ENCODE measurements around the gene MRPL27.

The MRPL27 gene

DNA sequence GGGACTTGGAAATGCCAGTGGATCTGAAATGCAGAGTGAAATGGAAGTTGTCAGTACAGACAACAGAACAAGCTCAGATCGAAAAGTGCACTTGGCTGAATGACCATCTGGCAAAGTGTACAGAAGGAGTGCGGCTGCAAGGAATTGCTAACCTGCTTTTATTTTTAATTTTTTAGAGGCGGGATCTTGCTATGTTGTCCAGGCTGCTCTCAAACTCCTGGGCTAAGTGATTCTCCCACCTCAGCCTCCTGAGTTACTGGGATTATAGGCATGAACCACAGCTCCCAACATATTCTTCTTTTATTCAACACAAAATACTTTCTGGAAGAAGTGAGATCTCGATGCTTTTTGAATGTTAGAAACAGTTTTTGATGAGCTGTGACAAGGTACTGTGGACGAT, 20.7 kb upstream of the MRPL27 start:
- Histone ChIP-seq H3K4me2 (no peak overlapping the region), H3K4me3 (no peak overlapping the region), H3K27me3 (no peaks in the 10 kb centered on the region), H3K27ac (no peak overlapping the region), H3K9me3 (replicated peaks in 1 of 11) (peaks cover 0 to 3% (median under 1%) of the 10 kb centered on the region in 11 experiments; a peak in 8 of 22 replicates), H3K36me3 (peaks cover 65 to 74% (median 72%) of the 10 kb centered on the region in 11 experiments), H4K20me1 (peaks cover 47 to 85% (median 80%) of the 10 kb centered on the region in 11 experiments; a peak in 21 of 22 replicates), H3K4me1 (peaks cover 19 to 34% (median 22%) of the 10 kb centered on the region in 10 experiments), H3K9ac (no peak overlapping the region)
- TF ChIP-seq Cebpa-rat (IDR thresholded peaks at IDR 0.05): no peak

DNA sequence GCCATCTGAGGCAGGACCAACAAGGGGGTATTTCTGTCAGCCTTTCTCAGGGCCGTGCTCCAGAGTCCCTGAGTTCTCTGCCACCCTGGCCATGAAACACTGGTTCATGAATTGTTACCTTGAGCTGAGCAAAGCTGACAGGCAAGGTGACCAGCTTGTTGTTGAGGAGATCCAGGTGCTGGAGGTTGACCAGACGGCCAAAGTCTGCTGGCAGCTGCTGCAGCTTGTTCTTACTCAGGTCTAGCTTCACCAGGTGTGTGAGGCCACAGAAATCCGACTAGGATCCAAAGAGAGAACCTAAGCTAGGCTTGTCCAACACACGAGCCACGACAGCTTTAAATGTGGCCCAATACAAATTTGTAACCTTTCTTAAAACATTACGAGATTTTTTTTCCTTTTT, 19.6 kb upstream of the MRPL27 start:
- H3K27ac ChIP-seq: no peak overlapping the region
- TF ChIP-seq Cebpa-rat (IDR thresholded peaks at IDR 0.05): no peak
- H3K4me1 ChIP-seq: peaks cover 19 to 32% (median 21%) of the 10 kb centered on the region in 10 experiments
- H3K27me3 ChIP-seq: no peaks in the 10 kb centered on the region
- 0 out of 22 replicates have a peak overlapping the region, but pooled peaks of 1 of the 11 experiments have one; percentile 2 for H3K9ac ChIP-seq
- H3K36me3 ChIP-seq: peaks cover 75 to 85% (median 83%) of the 10 kb centered on the region in 11 experiments
- no peak overlapping the region for H3K4me3 ChIP-seq
- H4K20me1 ChIP-seq: peaks cover 47 to 96% (median 90%) of the 10 kb centered on the region in 11 experiments; a peak in 21 of 22 replicates
- H3K4me2 ChIP-seq: no peak overlapping the region
- H3K9me3 ChIP-seq (replicated peaks in 1 of 11): no peaks in the 10 kb centered on the region

DNA sequence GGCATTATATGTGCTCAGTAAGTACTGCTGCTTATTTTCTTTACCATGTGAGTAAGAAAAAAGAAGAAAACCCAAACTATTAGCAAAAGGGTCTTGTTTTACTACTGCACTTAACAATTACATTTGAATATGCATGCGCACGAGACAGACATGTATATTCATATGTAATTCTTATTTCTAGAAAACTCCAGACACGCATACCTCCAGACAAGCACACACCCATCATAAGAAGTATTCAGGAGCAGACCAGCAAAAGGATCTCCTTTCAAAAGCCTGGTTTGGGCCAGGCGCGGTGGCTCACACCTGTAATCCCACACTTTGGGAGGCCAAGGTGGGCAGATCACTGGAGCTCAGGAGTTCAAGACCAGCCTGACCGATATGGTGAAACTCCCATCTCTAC, 16.6 kb upstream of the MRPL27 start:
- Histone ChIP-seq H3K4me1 (peaks cover 0 to 10% (median under 1%) of the 10 kb centered on the region in 10 experiments; a peak in 7 of 20 replicates), H3K9ac (no peak overlapping the region), H3K27me3 (no peaks in the 10 kb centered on the region), H3K9me3 (replicated peaks in 1 of 11) (no peaks in the 10 kb centered on the region), H4K20me1 (peaks cover 29 to 100% (median 92%) of the 10 kb centered on the region in 11 experiments; a peak in 21 of 22 replicates), H3K4me2 (no peak overlapping the region), H3K27ac (no peak overlapping the region), H3K4me3 (no peak overlapping the region), H3K36me3 (peaks cover 100% of the 10 kb centered on the region in 11 experiments)
- TF ChIP-seq Cebpa-rat (IDR thresholded peaks at IDR 0.05): no peak

DNA sequence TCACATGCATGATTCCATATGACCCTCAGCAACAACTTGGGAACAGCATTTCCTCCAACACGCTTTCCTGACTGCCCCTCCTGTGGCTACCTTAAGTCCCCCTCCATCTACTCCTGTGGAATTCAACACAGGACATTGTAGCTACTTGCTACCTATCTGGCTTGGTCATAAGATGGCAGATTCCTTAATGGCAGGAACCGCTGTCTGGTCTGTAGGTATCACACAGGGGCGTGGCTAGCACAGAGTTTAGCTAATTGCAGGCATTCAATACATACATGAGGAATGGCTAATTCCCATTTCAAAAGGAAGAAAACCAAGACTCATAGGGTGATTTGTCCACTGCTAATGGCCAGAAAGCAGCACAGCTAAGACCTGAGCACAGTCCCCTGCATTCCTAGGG, 15.7 kb upstream of the MRPL27 start:
- peaks cover 100% of the 10 kb centered on the region in 11 experiments for H3K36me3 ChIP-seq
- no peak overlapping the region for H3K4me2 ChIP-seq
- no peak overlapping the region for H3K27ac ChIP-seq

DNA sequence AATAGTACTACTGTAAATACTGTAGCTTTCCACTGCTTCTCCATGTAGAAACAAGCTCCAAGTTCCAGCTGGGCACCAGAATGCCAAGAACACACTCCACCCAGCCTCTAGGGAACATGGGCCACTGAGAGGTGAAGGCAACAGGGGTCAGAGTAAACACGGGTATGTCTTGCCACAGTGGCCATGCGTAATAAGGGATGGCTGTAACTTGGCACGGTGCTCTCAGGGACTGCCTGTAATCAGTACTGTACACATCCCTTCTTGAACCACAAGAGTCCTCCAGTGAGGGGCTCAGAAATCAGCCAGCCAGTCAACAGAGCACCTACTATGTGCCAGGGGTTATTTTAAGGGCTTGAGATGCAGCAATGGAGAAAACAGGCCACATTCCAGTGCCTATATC, 13.5 kb upstream of the MRPL27 start:
- no peak overlapping the region for H3K4me3 ChIP-seq

More for the DNA sequence above, 15.7 kb upstream of the MRPL27 start:
- Histone ChIP-seq H3K9ac (no peak overlapping the region), H3K4me3 (no peak overlapping the region), H3K27me3 (no peaks in the 10 kb centered on the region), H3K4me1 (peaks cover 0 to 8% (median 0%) of the 10 kb centered on the region in 10 experiments; a peak in 1 of 20 replicates), H3K9me3 (replicated peaks in 1 of 11) (no peaks in the 10 kb centered on the region), H4K20me1 (peaks cover 21 to 100% (median 84%) of the 10 kb centered on the region in 11 experiments; a peak in 20 of 22 replicates)
- TF ChIP-seq Cebpa-rat (IDR thresholded peaks at IDR 0.05): no peak

DNA sequence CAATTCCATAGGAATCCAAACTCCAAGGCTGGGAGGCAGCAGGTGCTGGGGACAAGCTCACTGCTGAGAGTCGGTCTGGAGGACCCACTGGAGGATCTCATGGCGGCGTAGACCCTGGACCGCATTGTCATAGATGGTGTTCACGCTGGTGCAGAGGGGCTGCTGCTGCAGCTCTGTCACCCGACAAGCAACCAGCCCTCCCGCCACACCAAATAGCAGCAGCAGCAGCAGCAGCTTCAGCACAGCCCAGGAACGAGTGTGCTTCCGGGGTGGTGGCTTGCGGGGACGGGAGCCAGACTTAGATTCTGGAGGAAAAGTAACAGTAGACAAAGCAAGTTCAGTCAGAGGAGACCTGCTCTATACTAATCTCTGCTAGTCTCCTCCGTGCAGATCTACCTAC, 9.9 kb upstream of the MRPL27 start:
- no peak for TF ChIP-seq Cebpa-rat (IDR thresholded peaks at IDR 0.05)

More for the DNA sequence above, 13.5 kb upstream of the MRPL27 start:
- no peaks in the 10 kb centered on the region for H3K9me3 ChIP-seq (replicated peaks in 1 of 11)
- peaks cover 9 to 98% (median 68%) of the 10 kb centered on the region in 11 experiments; a peak in 20 of 22 replicates for H4K20me1 ChIP-seq
- no peak overlapping the region for H3K27ac ChIP-seq
- H3K36me3 ChIP-seq: peaks cover 100% of the 10 kb centered on the region in 11 experiments
- no peak for TF ChIP-seq Cebpa-rat (IDR thresholded peaks at IDR 0.05)
- H3K4me1 ChIP-seq: peaks cover 0 to 2% (median 0%) of the 10 kb centered on the region in 10 experiments; a peak in 1 of 20 replicates
- H3K27me3 ChIP-seq: no peaks in the 10 kb centered on the region
- no peak overlapping the region for H3K9ac ChIP-seq
- H3K4me2 ChIP-seq: no peak overlapping the region

DNA sequence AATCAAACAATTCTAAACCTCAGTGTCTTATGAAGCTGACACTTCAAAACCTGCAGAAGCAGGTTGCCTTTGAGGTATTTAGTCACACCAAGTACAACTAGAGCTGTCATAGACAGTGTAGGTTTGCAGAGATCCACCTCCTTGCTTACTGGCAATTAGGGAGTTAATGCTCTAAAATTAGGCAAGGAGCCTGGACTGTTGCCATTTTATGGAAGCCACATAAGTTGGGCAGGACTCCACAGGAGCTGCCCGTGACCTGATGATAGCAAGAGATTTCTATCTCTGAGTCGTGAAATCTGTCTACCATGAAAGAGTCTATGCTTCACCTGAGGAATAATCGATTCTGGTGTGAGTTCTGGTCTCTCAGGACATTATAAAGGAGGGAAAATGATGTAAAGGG, 8.9 kb upstream of the MRPL27 start:
- H3K4me3 ChIP-seq: no peak overlapping the region
- peaks cover 72 to 100% (median 91%) of the 10 kb centered on the region in 11 experiments for H3K36me3 ChIP-seq
- H4K20me1 ChIP-seq: peaks cover 5 to 78% (median 33%) of the 10 kb centered on the region in 11 experiments; a peak in 20 of 22 replicates
- H3K9me3 ChIP-seq (replicated peaks in 1 of 11): no peaks in the 10 kb centered on the region
- H3K27ac ChIP-seq: no peak overlapping the region
- no peak overlapping the region for H3K9ac ChIP-seq
- H3K4me1 ChIP-seq: peaks cover 0 to 21% (median 2%) of the 10 kb centered on the region in 10 experiments; a peak in 7 of 20 replicates
- H3K4me2 ChIP-seq: no peak overlapping the region
- H3K27me3 ChIP-seq: no peaks in the 10 kb centered on the region
- TF ChIP-seq Cebpa-rat (IDR thresholded peaks at IDR 0.05): no peak

More for the DNA sequence above, 9.9 kb upstream of the MRPL27 start:
- Histone ChIP-seq H3K4me2 (no peak overlapping the region), H3K27me3 (no peaks in the 10 kb centered on the region), H3K9me3 (replicated peaks in 1 of 11) (no peaks in the 10 kb centered on the region), H3K9ac (no peak overlapping the region), H3K36me3 (peaks cover 82 to 100% (median 96%) of the 10 kb centered on the region in 11 experiments), H3K27ac (no peak overlapping the region), H3K4me1 (peaks cover 0 to 21% (median 2%) of the 10 kb centered on the region in 10 experiments; a peak in 7 of 20 replicates), H3K4me3 (no peak overlapping the region), H4K20me1 (peaks cover 5 to 88% (median 43%) of the 10 kb centered on the region in 11 experiments; a peak in 21 of 22 replicates)

DNA sequence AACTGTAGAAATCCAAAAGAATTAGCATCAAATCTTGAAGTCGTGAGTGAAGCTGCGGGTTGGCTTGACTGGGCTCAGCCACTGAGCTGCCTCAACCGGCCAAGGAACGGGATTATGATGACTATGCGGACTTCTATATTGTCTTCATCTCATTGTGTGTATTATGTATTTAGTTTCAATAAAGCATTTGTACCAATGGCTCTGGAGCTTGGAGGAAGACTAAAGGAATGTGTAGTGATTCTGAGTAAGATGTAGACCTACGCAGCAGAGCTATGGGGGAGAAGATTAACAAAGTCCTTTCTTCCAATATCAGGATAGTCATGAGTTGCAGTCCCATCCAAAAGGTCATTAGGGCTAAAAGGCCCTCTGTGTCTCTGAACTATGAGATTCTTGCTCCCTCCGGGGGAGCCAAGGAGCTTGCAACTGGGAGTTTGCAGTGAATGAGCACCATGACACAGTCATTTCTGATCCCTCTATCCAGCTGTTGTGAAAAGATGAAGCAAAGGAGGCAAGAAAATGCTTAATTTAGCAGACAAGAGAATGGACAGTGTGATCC, 8.4 kb upstream of the MRPL27 start:
- Histone ChIP-seq H3K4me1 (peaks cover 0 to 21% (median 2%) of the 10 kb centered on the region in 10 experiments; a peak in 7 of 20 replicates), H3K4me3 (no peak overlapping the region), H3K4me2 (no peak overlapping the region), H3K9me3 (replicated peaks in 1 of 11) (no peaks in the 10 kb centered on the region), H3K9ac (no peak overlapping the region), H3K36me3 (peaks cover 66 to 100% (median 88%) of the 10 kb centered on the region in 11 experiments), H3K27me3 (no peaks in the 10 kb centered on the region), H4K20me1 (peaks cover 0 to 72% (median 27%) of the 10 kb centered on the region in 11 experiments; a peak in 17 of 22 replicates), H3K27ac (no peak overlapping the region)
- no peak for TF ChIP-seq Cebpa-rat (IDR thresholded peaks at IDR 0.05)

DNA sequence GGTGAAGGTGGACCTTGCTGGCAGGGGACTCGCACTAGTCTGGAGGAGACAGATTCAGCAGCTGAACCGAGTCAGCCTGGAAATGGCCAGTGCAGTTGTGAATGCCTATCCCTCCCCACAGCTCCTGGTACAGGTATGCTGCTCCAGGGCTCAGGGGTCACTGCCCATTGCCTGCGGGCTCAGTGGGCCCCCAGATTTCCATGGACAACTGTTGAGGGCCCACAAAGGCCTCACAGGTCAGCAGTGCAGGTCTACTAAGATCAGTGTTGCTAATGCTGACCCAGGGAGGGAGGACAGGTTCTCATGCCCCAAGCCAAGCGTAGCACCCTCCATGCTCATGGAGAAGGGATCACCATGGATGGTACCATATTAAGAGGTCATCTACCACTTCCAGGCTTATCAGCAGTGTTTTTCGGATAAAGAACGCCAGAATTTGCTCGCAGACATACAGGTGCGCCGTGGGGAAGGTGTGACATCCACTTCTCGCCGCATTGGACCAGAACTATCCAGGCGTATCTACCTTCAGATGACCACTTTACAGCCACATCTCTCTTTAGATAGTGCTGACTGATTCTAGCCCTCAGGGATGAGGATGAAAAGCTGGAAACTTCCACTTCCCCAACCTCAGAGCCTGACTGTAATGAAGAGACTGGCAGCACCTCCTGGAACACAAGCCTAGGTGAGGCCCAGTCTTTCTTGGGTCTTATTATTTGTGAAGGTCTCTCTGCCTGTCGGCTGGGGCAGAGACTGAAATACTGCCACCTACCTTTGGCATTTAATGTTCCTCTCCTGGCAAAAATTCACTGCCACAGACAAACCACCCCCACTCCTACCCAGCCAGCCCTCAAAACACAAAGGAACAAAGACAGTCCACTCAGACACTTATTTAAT, 7.6 kb upstream of the MRPL27 start:
- peaks cover 58 to 100% (median 87%) of the 10 kb centered on the region in 11 experiments for H3K36me3 ChIP-seq
- no peak overlapping the region for H3K9ac ChIP-seq
- no peak for TF ChIP-seq Cebpa-rat (IDR thresholded peaks at IDR 0.05)
- H3K27me3 ChIP-seq: no peaks in the 10 kb centered on the region
- peaks cover 0 to 66% (median 26%) of the 10 kb centered on the region in 11 experiments; a peak in 14 of 22 replicates for H4K20me1 ChIP-seq
- peaks cover 0 to 21% (median 2%) of the 10 kb centered on the region in 10 experiments; a peak in 7 of 20 replicates for H3K4me1 ChIP-seq
- no peak overlapping the region for H3K4me3 ChIP-seq
- no peak overlapping the region for H3K27ac ChIP-seq
- H3K9me3 ChIP-seq (replicated peaks in 1 of 11): no peaks in the 10 kb centered on the region
- peak overlapping the region in 1 of 11 experiments; percentile 7; a peak in 1 of 22 replicates for H3K4me2 ChIP-seq

Data from BLaER1 treated with 17β-estradiol and CSF1 and Interleukin-3, amounts not matched to agents 10 nM and 100 nM (cell line).